ENCODE measurements around the gene RGS5.

GRCh38 chr1:163231385-163231784 lies 28.7 kb upstream of the RGS5 start:
- TF ChIP-seq CTCF (IDR thresholded peaks at IDR 0.05; ENCODE audit: low read length) (no peak), EZH2 (optimal IDR thresholded peaks at IDR 0.05; ENCODE audit: low read depth, low read length) (no peak), EZH2phosphoT487 (IDR thresholded peaks at IDR 0.05; ENCODE audit: low read length) (no peak)
